ENCODE measurements around the gene CDK19. TPM values are rescaled to one million over a fixed set of nuclear protein-coding genes. Genes with fewer than 3 reads are reported as not detected.

The CDK19 gene
- total and polyA plus RNA-seq, 2 experiments from 2014 or later: 3.3 to 11.2 TPM

GRCh38 chr6:110615722-110616121, 199.5 kb downstream of the CDK19 start:
- Histone ChIP-seq H3K79me2 (ENCODE audit: insufficient read depth) (no peaks in the 10 kb centered on the region), H3K9me3 (ENCODE audit: low read depth) (no peaks in the 10 kb centered on the region), H2AFZ (no peak overlapping the region), H3K27ac (no peak overlapping the region), H3K9ac (no peak overlapping the region), H3K4me1 (ENCODE audit: insufficient read depth) (no peaks in the 10 kb centered on the region), H4K20me1 (ENCODE audit: insufficient read depth) (no peaks in the 10 kb centered on the region), H3K4me2 (ENCODE audit: unreplicated experiment) (no peak overlapping the region), H3K4me3 (no peak overlapping the region), H3K27me3 (replicated peaks; ENCODE audit: insufficient read depth) (no peaks in the 10 kb centered on the region), H3K36me3 (ENCODE audit: low read depth) (peaks cover 8% of the 10 kb centered on the region; the same call in 1 of the 2 replicates), H3F3A (ENCODE audit: insufficient read depth) (no peaks in the 10 kb centered on the region), H3K9me2 (ENCODE audit: insufficient read depth) (no peaks in the 10 kb centered on the region)
- no peak for DNase-seq
- in situ Hi-C loops (cut with MboI): no loop called here
- TF ChIP-seq EZH2phosphoT487 (IDR thresholded peaks at IDR 0.05; ENCODE audit: insufficient read depth, low read depth) (no peak), EZH2 (IDR thresholded peaks at IDR 0.05; ENCODE audit: insufficient read depth, poor library complexity, severe bottlenecking) (no peak)
- 83 to 95% methylated on average over 1 of the region's 1 CpG for WGBS, 2 experiments (ENCODE audit: low coverage in 1 of 2, low lambda C conversion rate in 2 of 2, missing lambda C conversion rate in 2 of 2)

DNA sequence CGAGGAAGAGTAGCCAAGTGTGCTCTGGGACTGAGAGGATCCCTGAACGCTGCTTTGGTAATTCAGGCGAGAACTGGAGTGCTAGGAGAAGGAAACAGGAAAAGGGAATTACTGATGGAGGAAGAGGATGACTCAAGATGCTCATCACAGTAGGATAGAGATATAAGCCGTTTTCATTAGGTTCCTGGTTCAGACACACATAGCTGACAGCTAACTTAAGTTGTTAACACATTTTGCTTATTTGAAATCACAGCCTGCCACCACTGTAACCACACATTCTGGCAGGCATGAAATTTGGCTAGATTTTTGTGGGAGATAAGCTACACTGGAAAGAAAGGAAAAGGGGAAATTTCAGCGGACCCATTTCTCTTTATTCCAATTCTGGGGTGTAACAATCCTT, 200.7 kb downstream of the CDK19 start:
- no peaks in the 10 kb centered on the region for H4K20me1 ChIP-seq (ENCODE audit: insufficient read depth)
- no peaks in the 10 kb centered on the region for H3K9me2 ChIP-seq (ENCODE audit: insufficient read depth)
- H2AFZ ChIP-seq: no peak overlapping the region
- in situ Hi-C loops (cut with MboI): no loop called here
- H3K9ac ChIP-seq: no peak overlapping the region
- H3K36me3 ChIP-seq (ENCODE audit: low read depth): peaks cover 8% of the 10 kb centered on the region; the same call in 1 of the 2 replicates
- no peak overlapping the region for H3K4me2 ChIP-seq (ENCODE audit: unreplicated experiment)
- WGBS, 2 experiments (ENCODE audit: low coverage in 1 of 2, low lambda C conversion rate in 2 of 2, missing lambda C conversion rate in 2 of 2): 81 to 84% methylated on average over 5 of the region's 5 CpGs
- no peak for DNase-seq
- H3K27me3 ChIP-seq (replicated peaks; ENCODE audit: insufficient read depth): no peaks in the 10 kb centered on the region
- no peak for TF ChIP-seq EZH2 (IDR thresholded peaks at IDR 0.05; ENCODE audit: insufficient read depth, poor library complexity, severe bottlenecking)
- no peak for TF ChIP-seq EZH2phosphoT487 (IDR thresholded peaks at IDR 0.05; ENCODE audit: insufficient read depth, low read depth)
- H3K4me3 ChIP-seq: no peak overlapping the region
- no peaks in the 10 kb centered on the region for H3F3A ChIP-seq (ENCODE audit: insufficient read depth)
- H3K79me2 ChIP-seq (ENCODE audit: insufficient read depth): no peaks in the 10 kb centered on the region
- no peaks in the 10 kb centered on the region for H3K9me3 ChIP-seq (ENCODE audit: low read depth)
- no peak overlapping the region for H3K27ac ChIP-seq
- no peaks in the 10 kb centered on the region for H3K4me1 ChIP-seq (ENCODE audit: insufficient read depth)

GRCh38 chr6:110614106-110614505, 201.2 kb downstream of the CDK19 start:
- no peaks in the 10 kb centered on the region for H3K9me3 ChIP-seq (ENCODE audit: low read depth)
- H2AFZ ChIP-seq: no peak overlapping the region
- TF ChIP-seq EZH2 (IDR thresholded peaks at IDR 0.05; ENCODE audit: insufficient read depth, poor library complexity, severe bottlenecking): no peak
- TF ChIP-seq EZH2phosphoT487 (IDR thresholded peaks at IDR 0.05; ENCODE audit: insufficient read depth, low read depth): no peak
- no peak overlapping the region for H3K4me3 ChIP-seq
- H3K27me3 ChIP-seq (replicated peaks; ENCODE audit: insufficient read depth): no peaks in the 10 kb centered on the region
- WGBS, 2 experiments (ENCODE audit: low coverage in 1 of 2, low lambda C conversion rate in 2 of 2, missing lambda C conversion rate in 2 of 2): 96 to 100% methylated on average over 1 of the region's 1 CpG
- no peak overlapping the region for H3K27ac ChIP-seq
- no peaks in the 10 kb centered on the region for H3K79me2 ChIP-seq (ENCODE audit: insufficient read depth)
- no peaks in the 10 kb centered on the region for H4K20me1 ChIP-seq (ENCODE audit: insufficient read depth)
- no peaks in the 10 kb centered on the region for H3K4me1 ChIP-seq (ENCODE audit: insufficient read depth)
- peaks cover 8% of the 10 kb centered on the region; the same call in 1 of the 2 replicates for H3K36me3 ChIP-seq (ENCODE audit: low read depth)
- H3K9ac ChIP-seq: no peak overlapping the region
- H3K9me2 ChIP-seq (ENCODE audit: insufficient read depth): no peaks in the 10 kb centered on the region
- DNase-seq: no peak
- H3F3A ChIP-seq (ENCODE audit: insufficient read depth): no peaks in the 10 kb centered on the region
- in situ Hi-C loops (cut with MboI): no loop called here
- H3K4me2 ChIP-seq (ENCODE audit: unreplicated experiment): no peak overlapping the region

DNA sequence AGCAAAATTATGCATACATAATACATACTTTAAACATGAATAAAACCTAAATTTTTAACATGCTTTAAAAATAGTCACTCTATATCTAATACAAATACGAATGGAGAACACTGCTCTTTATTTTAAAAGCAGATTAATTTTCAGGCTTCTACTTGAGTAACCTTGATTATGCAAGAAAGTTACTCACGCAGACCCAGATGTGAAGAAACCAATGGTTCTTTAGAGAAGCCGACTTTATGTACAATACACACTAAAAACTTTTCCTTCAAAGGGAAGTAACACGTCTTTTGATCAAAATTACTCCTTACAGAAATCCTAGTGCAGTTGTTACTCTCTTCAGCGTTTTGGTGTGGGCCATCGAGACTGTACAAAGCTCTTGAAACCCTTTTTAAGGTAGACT, 201.9 kb downstream of the CDK19 start:
- Histone ChIP-seq H3K27me3 (replicated peaks; ENCODE audit: insufficient read depth) (no peaks in the 10 kb centered on the region), H2AFZ (no peak overlapping the region), H3K4me2 (ENCODE audit: unreplicated experiment) (no peak overlapping the region), H3K9me3 (ENCODE audit: low read depth) (no peaks in the 10 kb centered on the region), H3K27ac (no peak overlapping the region), H3K4me3 (no peak overlapping the region), H3K9me2 (ENCODE audit: insufficient read depth) (no peaks in the 10 kb centered on the region), H4K20me1 (ENCODE audit: insufficient read depth) (no peaks in the 10 kb centered on the region), H3K79me2 (ENCODE audit: insufficient read depth) (no peaks in the 10 kb centered on the region), H3K9ac (no peak overlapping the region), H3K4me1 (ENCODE audit: insufficient read depth) (no peaks in the 10 kb centered on the region), H3F3A (ENCODE audit: insufficient read depth) (no peaks in the 10 kb centered on the region), H3K36me3 (ENCODE audit: low read depth) (peaks cover 8% of the 10 kb centered on the region; the same call in 1 of the 2 replicates)
- WGBS, 2 experiments (ENCODE audit: low coverage in 1 of 2, low lambda C conversion rate in 2 of 2, missing lambda C conversion rate in 2 of 2): 89 to 91% methylated on average over 6 of the region's 6 CpGs
- TF ChIP-seq EZH2phosphoT487 (IDR thresholded peaks at IDR 0.05; ENCODE audit: insufficient read depth, low read depth): no peak
- TF ChIP-seq EZH2 (IDR thresholded peaks at IDR 0.05; ENCODE audit: insufficient read depth, poor library complexity, severe bottlenecking): no peak
- no peak for DNase-seq
- in situ Hi-C loops (cut with MboI): no loop called here

DNA sequence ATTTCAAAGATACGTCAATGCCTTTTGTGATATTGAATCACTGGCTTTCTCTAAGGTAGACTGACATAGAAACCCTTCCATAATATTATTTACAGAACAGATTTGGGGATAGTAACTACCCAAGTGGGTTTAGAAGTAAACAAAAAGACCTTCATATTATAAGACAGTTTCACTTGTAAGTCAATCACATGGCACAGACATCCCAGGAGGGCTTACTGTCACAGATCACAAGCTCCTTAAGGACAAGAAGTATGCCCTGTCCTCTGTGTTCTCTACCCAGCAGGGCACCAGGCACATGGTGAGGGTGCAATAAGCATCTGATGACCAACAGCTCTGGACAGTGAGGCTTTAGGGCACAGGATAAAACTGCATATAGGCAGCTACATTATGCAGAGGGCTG, 203.0 kb downstream of the CDK19 start:
- Histone ChIP-seq H3K9ac (no peak overlapping the region), H3K9me3 (ENCODE audit: low read depth) (no peaks in the 10 kb centered on the region), H3K9me2 (ENCODE audit: insufficient read depth) (no peaks in the 10 kb centered on the region), H3K4me3 (no peak overlapping the region), H3K36me3 (ENCODE audit: low read depth) (peaks cover 8% of the 10 kb centered on the region; the same call in 1 of the 2 replicates), H2AFZ (no peak overlapping the region), H3K4me2 (ENCODE audit: unreplicated experiment) (no peak overlapping the region), H3K27ac (no peak overlapping the region), H4K20me1 (ENCODE audit: insufficient read depth) (no peaks in the 10 kb centered on the region), H3F3A (ENCODE audit: insufficient read depth) (no peaks in the 10 kb centered on the region), H3K27me3 (replicated peaks; ENCODE audit: insufficient read depth) (no peaks in the 10 kb centered on the region), H3K4me1 (ENCODE audit: insufficient read depth) (no peaks in the 10 kb centered on the region), H3K79me2 (ENCODE audit: insufficient read depth) (no peaks in the 10 kb centered on the region)
- WGBS, 2 experiments (ENCODE audit: low coverage in 1 of 2, low lambda C conversion rate in 2 of 2, missing lambda C conversion rate in 2 of 2): 96 to 100% methylated on average over 1 of the region's 1 CpG
- TF ChIP-seq EZH2phosphoT487 (IDR thresholded peaks at IDR 0.05; ENCODE audit: insufficient read depth, low read depth) (no peak), EZH2 (IDR thresholded peaks at IDR 0.05; ENCODE audit: insufficient read depth, poor library complexity, severe bottlenecking) (no peak)
- in situ Hi-C loops (cut with MboI): no loop called here
- no peak for DNase-seq

Data from GM23248 (cell line).